ENCODE results near the gene KCNQ4.

The KCNQ4 gene

DNA sequence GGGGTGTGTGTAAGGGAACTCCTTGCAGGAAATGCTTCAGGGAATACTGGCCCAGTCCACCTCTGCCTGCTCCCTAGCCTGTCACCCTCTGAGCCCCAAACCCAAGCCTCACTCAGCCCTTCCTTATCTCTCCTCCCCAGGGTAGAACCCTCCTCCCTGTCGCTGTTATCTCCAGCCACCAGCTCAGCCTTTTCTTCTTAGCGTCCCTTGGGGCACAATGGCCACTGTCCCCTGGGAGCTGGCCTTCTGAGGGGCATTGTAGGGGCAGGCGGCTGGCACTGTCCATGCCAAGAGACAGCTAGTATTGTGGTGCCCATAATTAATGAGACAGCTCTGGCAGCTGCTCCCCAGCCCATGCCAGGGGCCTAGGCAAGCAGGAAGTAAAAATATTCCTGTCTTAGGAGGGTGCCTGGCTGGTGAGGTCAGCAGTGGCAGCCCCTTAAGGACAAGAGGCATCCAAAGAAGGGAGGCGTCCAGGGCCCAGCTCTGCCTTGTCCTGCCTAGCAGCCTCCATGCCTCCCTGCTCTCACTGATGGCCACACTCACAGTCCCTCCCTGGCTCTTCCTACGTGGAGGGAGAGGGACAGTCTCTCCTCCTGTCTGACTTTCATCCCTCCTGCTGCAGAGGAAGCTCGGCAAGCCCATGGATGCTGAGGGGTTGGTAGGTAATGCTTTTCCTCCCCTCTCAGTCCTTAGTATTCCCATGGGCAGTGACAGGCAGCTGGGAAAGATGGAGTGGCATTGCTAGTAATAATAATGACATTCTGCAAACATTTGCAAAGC is 37.5 kb downstream of the KCNQ4 start:
- DNase-seq = no peak

DNA sequence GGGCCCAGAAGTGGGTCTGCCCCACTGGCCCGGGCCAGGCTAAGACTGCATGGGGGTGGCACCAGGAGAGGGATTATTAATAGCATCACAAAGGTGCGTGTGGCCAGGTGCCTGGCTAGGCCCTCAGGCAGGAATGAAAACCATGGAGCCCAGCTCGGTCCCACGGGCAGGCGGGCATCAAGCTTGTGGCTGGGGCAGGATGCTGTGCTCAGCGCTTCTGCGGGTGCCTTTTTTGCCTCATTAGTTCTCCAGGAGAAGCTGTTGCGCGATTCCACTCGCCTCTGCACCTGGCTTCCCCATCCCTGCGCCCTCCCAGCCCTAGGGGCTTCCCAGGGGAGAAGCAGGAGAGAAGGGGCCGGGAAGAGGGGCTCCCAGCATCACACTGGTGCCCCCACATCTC is 39.3 kb downstream of the KCNQ4 start:
- no peak for DNase-seq

GRCh38 chr1:40823345-40823744 is 39.8 kb downstream of the KCNQ4 start:
- no peak for DNase-seq

DNA sequence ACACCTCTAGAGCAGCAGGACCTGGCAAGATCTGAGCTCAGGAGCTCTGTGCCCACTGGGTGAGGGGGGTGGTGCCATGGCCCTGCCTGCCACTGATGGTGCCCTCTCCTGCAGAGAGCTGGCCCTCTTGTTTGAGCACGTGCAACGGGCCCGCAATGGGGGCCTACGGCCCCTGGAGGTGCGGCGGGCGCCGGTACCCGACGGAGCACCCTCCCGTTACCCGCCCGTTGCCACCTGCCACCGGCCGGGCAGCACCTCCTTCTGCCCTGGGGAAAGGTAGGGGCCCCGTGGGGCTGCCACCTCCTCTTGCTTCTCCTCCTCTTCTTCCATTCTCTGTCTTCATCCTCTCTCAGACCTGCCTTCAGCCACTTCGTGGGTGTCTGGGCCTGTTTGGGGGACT is 40.4 kb downstream of the KCNQ4 start:
- DNase-seq = no peak

GRCh38 chr1:40824591-40825434 is 41.2 kb downstream of the KCNQ4 start:
- no peak for DNase-seq

DNA sequence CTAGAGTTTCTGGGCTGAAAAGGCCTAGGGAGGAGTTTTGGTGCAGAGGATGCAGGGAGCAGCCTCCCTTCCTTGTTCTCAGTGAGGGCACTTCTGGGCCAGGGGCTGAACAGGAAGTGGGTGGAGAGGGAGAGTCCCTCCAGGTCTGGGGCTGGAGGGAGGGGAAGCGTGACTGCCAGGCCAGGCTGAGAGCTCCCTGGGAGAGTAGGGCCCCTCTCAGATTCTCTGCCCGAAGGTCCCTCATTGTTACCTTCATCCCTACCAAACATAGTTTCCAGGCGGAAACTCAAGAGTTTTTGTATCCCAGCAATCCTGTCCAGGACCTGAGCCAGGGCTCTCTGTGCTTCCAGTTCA is 41.8 kb downstream of the KCNQ4 start:
- peak; percentile 21 to 41 for DNase-seq

GRCh38 chr1:40825996-40826395 is 42.4 kb downstream of the KCNQ4 start:
- DNase-seq = peak; percentile 36 to 54

DNA sequence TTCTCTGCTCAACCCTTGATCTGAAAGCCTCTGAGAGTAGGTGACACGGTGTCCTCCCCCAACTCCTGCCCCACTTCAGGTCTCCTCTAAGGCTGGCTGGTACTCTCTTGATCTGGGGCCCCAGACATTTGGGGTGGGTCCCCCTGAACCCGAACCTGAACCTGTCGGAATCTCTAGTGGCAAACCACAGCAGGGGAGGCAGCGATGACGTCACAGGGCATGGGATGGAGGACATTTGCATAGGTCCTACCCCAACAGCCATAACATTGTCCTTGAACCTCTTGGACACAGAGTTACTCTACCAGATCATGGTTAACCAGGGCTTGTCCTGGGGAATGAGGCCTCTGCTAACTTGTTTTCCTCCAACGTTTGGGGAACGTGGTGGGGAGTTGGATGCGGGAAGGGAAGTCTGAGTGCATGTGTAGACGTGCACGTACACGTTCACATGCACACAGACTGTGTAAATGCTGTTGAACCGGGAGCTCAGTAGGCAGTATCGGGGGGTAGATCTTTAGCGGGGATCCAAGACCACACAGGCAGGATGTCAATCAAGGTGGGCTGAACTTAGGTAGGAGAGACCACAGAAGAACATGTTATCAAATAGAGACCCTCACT is 46.2 kb downstream of the KCNQ4 start:
- DNase-seq = no peak

DNA sequence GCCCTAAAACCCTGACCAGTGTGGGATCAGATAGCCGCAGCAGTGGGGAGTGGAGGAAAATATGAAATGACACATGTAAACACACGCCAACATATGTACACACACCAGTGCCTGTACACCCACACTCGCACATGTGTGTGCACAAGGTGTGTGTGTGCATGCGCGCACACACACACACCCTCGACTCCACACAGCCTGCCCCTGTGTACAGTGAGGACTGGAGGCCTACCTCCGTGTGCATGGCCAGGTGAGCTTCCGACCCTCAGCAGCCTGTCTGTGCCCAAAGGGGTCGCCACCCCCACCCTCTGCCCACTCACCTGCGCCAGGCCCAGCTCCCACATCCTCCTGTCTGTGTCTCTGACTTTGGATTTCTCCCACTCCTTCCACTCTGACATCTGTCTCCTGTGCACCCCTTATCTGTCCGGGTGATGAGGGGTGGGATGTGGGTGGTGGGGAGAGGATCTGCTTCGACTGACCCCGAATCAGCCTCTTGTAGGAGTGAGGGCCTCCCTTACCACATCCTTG is 46.9 kb downstream of the KCNQ4 start:
- no peak for DNase-seq

GRCh38 chr1:40831001-40831732 is 47.6 kb downstream of the KCNQ4 start:
- DNase-seq = no peak

GRCh38 chr1:40833979-40834378 is 50.4 kb downstream of the KCNQ4 start:
- no peak for DNase-seq

- DNase-seq = no peak
These were observed 51.5 kb downstream of the KCNQ4 start for GRCh38 chr1:40834968-40835545.

DNA sequence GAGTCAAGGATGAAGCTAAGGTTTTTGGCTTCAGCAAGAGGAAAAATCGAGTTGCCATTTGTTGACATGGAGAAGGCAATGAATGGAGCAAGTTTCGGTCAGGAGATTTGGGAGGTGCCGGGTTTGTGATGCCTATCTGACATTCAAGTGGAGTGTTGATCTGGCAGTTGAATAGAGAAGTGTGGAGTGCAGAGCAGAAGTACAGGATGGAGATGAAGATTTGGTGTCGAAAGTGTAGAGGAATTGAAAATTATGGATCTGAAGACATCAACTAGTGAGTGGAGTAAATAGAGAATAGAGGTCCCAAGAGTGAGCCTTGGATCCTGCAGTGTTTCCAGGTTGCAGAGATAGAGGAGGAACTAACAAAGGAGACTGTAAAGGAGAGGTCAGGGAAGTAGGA is 52.7 kb downstream of the KCNQ4 start:
- DNase-seq = no peak

DNA sequence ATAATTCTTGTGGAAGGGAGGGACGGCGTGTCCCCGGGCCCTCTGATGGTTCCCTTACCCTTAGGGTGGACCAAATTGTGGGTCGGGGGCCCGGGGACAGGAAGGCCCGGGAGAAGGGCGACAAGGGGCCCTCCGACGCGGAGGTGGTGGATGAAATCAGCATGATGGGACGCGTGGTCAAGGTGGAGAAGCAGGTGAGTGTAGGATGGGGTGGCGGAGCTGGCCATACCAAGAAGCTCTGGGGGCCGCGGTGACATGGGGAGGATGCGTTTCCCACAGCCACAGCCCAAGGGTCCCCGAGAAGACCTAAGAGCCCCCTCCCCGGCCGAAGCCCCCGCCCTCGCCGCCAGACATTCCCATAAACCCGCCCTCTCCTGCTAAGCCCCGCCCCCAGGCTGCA is 54.0 kb downstream of the KCNQ4 start:
- no peak for DNase-seq

- DNase-seq = no peak
These were observed 54.7 kb downstream of the KCNQ4 start for GRCh38 chr1:40838045-40838979.

- DNase-seq = no peak
These were observed 55.7 kb downstream of the KCNQ4 start for GRCh38 chr1:40838980-40839942.

- no peak for DNase-seq
These were observed 56.4 kb downstream of the KCNQ4 start for GRCh38 chr1:40839943-40840335.

- no peak for DNase-seq
These were observed 57.1 kb downstream of the KCNQ4 start for GRCh38 chr1:40840526-40841323.

DNA sequence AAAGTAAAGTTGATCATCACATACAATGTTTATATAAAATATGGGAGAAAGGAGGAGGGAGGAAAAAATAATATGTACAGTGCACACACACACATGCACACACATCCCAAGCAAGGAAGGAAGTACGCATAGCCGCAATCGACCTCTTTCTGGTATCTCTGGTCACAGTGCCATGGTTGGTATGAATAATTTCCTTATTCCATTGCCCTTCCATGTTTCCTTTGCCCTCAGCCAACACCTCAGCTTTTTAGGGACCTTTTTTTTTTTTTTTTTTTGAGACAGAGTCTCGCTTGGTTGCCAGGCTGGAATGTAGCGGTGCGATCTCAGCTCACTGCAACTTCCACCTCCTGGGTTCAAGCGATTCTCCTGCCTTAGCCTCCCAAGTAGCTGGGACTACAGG is 58.0 kb downstream of the KCNQ4 start:
- DNase-seq = no peak
